GM13977 (cell line): ENCODE results near the gene METTL9.

Source experiments
- DNase-seq: peaks from one replicate; pipeline ENCODE4 v3.0.0; 2012; ENCODE audit warnings: low spot score
- CTCF ChIP-seq: IDR thresholded peaks from 2 replicates; pipeline ENCODE4 v1.5.1; 2012; ENCODE audit warnings: mild to moderate bottlenecking, control low read depth; ENCODE audit not compliant: insufficient read depth; ENCODE audit errors: extremely low read depth, missing control alignments
- in situ Hi-C: fragments of 300-500 bp; cut with MboI; formaldehyde crosslinking; loops from one replicate; pipeline ENCODE4 v1.12.0; 2022; ENCODE audit warnings: low sequenced_read_pairs, low pct_unique_long_range_greater_than_20kb, mixed read lengths, inconsistent platforms; ENCODE audit not compliant: unreplicated experiment

Gene METTL9

GRCh38 chr16:21694609-21695008, 95.2 kb downstream of the METTL9 start:
- in situ Hi-C loops = no loop called here
- no peak for TF ChIP-seq CTCF

GRCh38 chr16:21697032-21697431, 97.7 kb downstream of the METTL9 start:
- in situ Hi-C loops = no loop called here
- DNase-seq = no peak
- TF ChIP-seq CTCF = no peak

More at GRCh38 chr16:21694609-21695008, 95.2 kb downstream of the METTL9 start:
- no peak for DNase-seq

GRCh38 chr16:21698169-21699032, 99.0 kb downstream of the METTL9 start:
- no peak for TF ChIP-seq CTCF
- in situ Hi-C loops = no loop called here
- DNase-seq = no peak

DNA sequence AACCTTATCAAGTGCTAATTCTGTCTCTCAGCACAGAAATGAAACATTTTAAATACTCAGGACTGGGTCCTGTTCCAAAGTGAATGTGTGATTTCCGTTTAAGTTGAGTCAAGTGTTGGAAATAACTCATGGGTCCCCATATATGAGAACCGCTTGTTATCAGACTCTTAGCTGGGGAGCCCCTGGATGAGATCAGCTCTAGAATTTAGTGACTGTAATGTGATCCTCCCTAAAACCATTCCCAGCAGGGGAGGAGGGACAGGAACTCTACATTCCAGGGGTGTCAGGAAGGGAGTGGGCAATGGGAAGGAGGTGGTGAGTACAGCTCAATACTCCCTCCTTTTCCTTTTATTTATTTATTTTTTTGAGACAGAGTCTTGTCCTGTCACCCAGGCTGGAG, 101.9 kb downstream of the METTL9 start:
- DNase-seq = no peak
- no peak for TF ChIP-seq CTCF
- in situ Hi-C loops = loop anchor here (5.0 to 10.0 kb wide), 2 partner anchors 46 to 119 kb away; partner anchors contain the start of gene IGSF6

GRCh38 chr16:21702276-21702675, 102.9 kb downstream of the METTL9 start:
- in situ Hi-C loops = loop anchor here (5.0 to 10.0 kb wide), 2 partner anchors 47 to 120 kb away; partner anchors contain the start of gene IGSF6
- TF ChIP-seq CTCF = no peak
- no peak for DNase-seq

DNA sequence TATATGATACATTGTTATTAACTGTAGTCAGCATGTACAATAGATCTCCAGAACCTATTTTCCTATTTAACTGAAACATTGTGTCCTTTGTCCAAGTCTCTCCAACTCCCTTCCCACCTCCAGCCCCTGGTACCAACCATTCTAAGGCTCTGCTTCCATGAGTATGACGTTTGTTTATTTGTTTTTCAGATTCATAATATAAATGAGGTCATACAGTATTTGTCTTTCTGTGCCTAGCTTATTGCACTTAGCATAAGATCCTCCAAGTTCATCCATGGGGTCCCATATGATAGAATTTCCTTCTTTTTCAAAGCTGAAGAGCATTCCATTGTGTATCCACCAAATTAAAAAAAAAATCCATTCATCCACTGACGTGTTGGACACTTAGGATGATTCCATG, 103.8 kb downstream of the METTL9 start:
- no peak for TF ChIP-seq CTCF

More for the DNA sequence above, 103.8 kb downstream of the METTL9 start:
- DNase-seq = no peak
- in situ Hi-C loops = loop anchor here (5.0 to 10.0 kb wide), 2 partner anchors 48 to 121 kb away; partner anchors contain the start of gene IGSF6
